ENCODE data around the gene PEAK1.

Gene PEAK1

DNA sequence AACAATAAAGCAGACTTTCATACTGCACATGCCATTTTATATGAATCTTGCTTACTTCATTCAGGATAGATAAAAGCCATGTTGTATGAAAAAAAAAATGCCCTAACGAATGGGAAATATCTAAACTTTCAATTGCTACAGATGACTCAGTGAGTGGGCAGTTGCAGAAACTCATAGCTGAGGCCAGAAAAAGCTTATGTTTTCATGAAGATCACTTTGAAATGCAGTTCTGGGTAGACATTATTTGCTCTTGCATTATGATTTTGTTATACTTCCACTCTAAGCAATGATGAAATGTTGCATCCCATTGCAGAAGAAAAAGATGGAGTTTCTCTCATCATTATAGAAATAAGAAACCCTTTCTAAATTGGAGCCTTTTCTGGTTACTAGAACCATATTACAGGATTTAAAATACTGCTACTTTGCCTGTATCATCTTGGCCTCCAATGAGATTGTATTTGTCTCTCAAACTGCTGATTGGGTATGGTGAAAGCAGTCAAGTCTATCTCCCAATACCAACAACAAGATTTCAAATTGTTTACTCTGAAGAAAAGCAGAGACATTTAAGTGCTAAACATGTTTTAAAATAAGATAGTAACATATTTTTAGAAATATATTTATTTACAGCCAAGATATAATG, 17.0 kb downstream of the PEAK1 start:
- no peak for DNase-seq

GRCh38 chr15:77400258-77400657, 19.6 kb downstream of the PEAK1 start:
- no peak for DNase-seq

- no peak for DNase-seq
These were observed 21.0 kb downstream of the PEAK1 start for GRCh38 chr15:77398927-77399326.

GRCh38 chr15:77396692-77397091, 23.2 kb downstream of the PEAK1 start:
- no peak for DNase-seq

- no peak for DNase-seq
These were observed 24.7 kb downstream of the PEAK1 start for GRCh38 chr15:77395013-77395774.

DNA sequence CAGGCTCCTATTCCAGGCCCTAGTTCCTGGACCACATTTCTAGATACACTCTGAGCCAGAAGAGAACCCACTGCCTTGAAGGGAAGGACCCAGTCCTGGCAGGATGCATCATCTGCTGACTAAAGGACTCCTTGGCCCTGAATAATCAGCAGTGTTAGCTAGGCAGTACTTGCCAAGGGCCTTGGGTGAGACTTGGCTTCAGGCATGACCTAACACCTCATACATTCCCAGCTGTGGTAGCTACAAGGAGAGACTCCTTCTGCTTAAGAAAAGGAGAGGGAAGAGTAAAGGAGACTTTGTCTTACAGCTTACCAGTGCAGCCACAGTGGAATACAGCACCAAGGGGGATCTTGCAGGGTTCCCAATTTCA, 26.4 kb downstream of the PEAK1 start:
- DNase-seq, result no peak

GRCh38 chr15:77392762-77393470, 27.0 kb downstream of the PEAK1 start:
- DNase-seq, result no peak

DNA sequence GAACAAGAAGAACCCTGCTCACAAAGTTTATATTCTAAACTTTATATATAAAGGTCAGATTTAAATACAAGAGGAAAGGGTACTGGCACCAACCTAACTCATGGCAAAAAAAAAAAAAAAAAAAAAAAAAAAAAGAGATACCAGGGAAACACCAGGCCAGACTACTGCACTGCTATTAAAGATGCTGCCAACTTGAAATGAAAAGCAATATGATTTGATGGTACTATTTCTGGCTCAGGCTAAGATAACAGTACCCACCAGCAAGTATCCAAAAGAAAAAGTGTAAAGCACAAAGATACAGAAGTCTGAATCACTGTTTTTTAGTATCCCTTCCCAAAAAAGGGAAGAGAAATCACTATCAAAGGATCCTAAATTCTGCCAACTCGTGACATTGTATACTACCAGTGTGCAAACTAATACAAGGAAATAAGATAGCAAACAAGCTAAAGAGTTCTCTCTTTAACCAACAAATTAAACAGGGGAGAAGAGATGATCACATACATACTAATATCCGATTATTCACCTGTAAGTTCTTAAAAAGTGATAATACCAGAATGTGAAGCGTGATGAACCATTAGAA, 28.4 kb downstream of the PEAK1 start:
- DNase-seq, result no peak

DNA sequence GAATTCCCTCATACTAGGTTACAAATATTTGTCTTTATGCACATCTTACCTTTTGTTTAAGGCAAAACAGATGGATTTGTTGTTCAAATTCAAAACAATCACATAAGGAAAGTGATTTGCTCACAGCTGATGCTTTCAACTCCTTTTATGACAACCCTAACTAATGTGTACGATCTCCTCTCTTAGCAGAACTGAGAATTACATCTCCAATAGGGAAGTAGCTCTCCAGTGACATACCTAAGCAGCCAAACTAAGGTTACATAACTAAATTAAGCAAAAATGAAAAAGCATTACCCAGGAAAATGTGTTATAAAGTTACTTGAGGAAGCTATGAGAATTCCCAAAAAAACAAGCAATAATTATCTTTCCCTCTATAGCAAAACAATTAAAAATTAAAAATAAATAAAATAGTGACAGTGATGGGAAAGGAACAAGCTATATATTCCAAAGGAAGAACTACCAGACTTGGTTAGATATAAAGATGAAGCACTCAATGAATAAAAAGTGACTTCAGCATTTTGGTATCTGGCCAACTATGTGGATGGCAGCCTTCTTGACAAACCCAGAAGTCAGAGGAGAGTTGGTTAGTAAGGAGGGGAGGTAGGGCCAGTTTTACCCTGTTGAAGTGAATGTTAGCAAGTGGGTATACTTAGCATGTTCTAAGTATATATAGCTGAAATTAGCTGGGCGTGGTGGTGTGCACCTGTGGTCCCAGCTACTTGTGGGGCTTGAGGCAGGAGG, 32.4 kb downstream of the PEAK1 start:
- DNase-seq, result no peak

DNA sequence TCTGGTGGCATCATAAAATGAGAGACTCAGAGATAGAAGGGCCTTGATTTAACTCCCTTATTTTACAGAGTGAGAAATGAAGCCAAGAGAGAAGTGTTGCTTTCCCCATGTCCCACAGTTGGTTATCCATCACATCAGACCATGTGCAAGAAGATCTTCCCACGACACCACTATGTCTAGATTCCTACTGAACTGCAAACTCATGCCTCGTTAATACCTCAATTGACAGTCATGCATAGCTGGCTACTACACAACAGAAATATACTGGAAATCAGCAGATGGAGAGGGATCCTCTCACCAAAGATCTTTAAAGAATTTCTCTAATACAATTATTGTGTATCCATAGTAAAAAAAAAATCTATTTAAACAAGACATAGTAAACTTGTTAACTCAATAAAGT, 33.3 kb downstream of the PEAK1 start:
- DNase-seq, result no peak

DNA sequence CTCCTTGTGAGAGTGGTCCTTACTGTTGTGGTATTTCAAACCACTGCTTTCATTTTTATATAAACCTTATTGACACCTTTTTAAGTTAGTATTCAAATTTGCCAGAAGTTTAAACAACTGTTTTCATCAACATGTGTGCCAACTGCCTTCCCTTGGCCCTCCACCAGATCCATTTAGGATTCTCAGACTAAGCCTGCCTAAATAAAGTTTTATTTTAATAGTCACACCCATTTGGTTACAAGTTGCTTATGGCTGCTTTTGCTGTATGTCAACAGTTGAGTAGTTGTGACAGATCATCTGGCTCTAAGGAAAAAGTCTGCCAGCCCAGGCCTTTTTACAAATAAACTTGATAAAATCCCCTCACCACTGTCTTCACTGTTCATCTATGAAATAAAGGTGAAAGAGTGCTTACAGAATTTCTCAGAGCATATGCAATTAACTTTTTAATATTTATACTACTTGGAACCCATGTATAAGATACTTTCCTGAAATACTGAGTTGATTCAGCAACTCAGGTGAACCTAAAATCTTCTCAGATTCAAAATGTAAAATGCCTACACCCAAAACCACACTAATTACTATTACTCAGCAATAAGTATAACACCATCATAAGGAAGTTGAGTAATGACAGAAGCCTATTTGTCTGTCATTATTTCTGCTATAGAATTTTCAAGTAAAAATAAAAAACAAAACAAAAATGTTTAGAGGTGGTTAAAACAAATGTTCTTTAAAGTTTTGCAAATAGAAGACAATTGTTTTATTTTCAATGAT, 35.1 kb downstream of the PEAK1 start:
- no peak for DNase-seq

GRCh38 chr15:77384086-77384485, 35.8 kb downstream of the PEAK1 start:
- peak in 1 of 14 donors; percentile 84 for DNase-seq

DNA sequence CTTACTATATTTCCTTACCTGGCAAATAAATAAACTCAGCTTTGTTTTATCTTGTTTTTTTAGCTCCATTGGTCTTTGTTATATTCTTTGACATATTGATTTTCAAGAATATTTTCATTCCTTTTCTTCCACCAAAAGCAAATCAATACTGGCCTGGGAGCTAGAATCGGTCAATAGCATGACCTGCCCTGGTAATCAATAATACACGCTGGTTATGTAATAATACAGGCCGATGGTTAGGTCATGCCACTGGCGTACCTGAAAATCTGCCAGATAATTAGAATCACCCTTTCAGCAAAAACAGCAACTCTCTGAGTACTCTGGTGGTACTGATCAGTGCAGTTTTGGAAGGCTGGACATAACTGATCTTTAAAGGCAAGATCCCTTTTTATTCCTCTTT, 39.9 kb downstream of the PEAK1 start:
- DNase-seq, result no peak

- DNase-seq, result no peak
These were observed 43.1 kb downstream of the PEAK1 start for GRCh38 chr15:77376770-77377169.

DNA sequence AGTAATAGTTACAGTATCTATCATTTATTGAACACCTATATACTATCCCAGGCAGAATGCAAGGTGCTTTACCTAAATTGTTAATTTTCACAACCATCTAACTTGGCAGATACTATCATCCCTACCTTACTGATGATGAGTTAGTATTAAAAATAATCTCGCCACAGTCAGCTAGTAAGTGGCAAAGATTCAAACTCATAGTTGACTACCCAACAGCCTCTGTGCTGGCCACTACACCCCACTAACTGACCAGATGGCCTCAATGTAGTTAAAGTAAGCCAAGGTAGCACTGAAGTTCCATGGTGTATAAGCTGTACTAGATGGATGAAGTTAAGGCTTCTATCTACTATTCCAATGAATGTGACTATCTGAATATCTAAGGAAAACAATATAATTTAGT, 44.8 kb downstream of the PEAK1 start:
- DNase-seq, result peak in 1 of 14 donors; percentile 32

DNA sequence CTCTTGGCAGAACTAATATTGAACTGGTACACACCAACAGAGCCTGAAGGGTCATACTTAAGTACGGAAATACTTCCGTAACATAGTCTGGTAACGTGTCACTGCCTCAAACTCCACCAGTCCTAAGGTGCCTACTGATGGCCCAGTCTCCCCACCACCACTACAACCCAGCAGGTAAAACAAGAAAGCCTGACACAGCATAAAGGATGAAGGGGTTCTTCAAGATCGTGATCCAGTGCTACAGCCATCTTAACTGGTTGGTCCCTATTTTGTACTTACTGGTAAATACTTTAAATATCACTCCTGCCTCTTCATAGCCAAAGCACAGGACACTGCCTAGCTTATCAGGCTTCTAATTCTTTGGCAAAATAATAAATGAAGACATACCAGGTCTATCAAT, 46.5 kb downstream of the PEAK1 start:
- no peak for DNase-seq

- DNase-seq, result no peak
These were observed 47.9 kb downstream of the PEAK1 start for GRCh38 chr15:77371850-77372563.

GRCh38 chr15:77370580-77370979, 49.3 kb downstream of the PEAK1 start:
- no peak for DNase-seq

DNA sequence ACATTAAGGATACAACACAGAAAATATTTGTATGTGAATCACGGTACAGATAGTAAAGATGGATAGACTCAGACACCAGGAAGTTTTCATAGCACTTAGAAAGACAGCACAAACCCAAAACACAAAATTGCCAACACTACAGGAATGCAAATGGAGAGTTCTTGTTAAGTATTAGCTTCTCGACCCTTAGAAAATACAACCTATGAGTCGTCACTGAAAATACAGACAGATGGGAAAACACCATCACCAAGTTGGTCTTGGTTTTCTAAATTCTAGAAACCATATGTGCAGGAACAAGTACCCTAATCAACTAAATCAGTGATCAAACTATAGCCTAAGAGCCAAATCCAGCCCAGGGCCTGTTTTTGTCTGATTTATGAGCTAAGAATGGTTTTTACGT, 50.7 kb downstream of the PEAK1 start:
- no peak for DNase-seq

DNA sequence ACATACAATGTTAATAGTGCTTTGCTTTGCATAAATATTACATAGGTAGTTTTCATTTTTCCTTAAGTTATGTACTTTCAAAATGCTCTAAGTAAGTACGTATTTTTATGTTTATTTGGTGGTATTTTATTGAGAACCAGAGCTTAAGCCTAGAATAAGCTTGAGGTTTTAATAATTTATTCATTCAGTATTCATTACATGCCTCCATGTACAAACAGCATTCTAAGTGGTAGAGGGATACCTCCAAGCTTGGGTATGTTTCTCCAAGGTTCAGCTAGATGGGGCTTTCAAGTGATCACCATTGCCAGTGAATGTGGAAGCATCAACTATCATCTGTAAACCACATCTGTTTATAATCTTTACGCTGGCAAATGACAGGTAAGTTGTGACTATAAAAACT, 52.3 kb downstream of the PEAK1 start:
- no peak for DNase-seq

DNA sequence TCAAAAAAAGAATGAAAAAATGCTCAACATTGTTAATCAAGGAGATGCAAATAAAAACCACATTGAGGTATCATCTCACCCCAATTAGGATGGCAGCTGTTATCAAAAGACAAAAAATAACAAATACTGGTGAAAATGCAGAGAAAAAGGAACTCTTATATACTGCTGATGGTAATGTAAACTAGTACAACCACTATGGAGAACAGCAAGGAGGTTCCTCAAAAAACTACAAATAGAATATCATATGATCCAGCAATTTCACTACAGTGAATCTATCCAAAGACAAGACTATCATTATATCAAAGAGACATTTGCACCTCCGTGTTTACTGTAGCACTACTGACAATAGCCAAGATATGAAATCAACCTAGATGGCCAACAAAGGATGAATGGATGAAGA, 58.4 kb downstream of the PEAK1 start:
- no peak for DNase-seq
